RWPE1 (cell line): ENCODE measurements around the gene KDM1A.

Source experiments
- CTCF ChIA-PET: fragments of 350-600 bp; sonication (Branson Sonifier 250); formaldehyde crosslinking; extraction: SDS; loops from one replicate; lab custom pipeline; 2021; lab: Yijun Ruan, JAX
- POLR2A ChIA-PET: fragments of 400-600 bp; formaldehyde crosslinking; extraction: SDS; loops from one replicate; lab custom pipeline; 2020; ENCODE audit warnings: antibody characterized with exemption; ENCODE audit not compliant: low non-redundant PET; lab: Yijun Ruan, JAX
- DNase-seq: peaks from one replicate; pipeline ENCODE4 v3.0.0; 2012; ENCODE audit warnings: low spot score
- H3K27ac ChIP-seq: fragments of 450-650 bp; 2 replicates; pipeline ENCODE4 v1.5.1; 2017
- TF ChIP-seq, protein P1 (sequence below): fragments of 450-650 bp; conservative IDR thresholded peaks from 2 replicates; pipeline ENCODE4 v1.5.1; 2017; ENCODE audit warnings: low read depth, mild to moderate bottlenecking

Gene KDM1A

DNA sequence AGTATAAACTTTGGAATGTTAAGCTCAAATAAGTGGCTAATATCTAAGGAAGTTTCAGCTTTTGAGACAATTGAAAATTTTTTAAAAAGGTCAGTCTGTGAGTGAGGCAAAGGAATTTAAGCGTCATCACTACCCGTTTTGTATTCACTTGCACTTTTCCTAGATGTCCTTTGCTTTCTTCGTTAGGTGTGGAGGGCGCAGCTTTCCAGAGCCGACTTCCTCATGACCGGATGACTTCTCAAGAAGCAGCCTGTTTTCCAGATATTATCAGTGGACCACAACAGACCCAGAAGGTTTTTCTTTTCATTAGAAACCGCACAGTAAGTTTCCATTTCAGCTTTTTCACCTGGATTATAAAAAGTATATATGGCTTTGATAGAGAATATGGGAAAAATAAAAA lies 30.9 kb downstream of the KDM1A start:
- TF ChIP-seq, protein P1, sequence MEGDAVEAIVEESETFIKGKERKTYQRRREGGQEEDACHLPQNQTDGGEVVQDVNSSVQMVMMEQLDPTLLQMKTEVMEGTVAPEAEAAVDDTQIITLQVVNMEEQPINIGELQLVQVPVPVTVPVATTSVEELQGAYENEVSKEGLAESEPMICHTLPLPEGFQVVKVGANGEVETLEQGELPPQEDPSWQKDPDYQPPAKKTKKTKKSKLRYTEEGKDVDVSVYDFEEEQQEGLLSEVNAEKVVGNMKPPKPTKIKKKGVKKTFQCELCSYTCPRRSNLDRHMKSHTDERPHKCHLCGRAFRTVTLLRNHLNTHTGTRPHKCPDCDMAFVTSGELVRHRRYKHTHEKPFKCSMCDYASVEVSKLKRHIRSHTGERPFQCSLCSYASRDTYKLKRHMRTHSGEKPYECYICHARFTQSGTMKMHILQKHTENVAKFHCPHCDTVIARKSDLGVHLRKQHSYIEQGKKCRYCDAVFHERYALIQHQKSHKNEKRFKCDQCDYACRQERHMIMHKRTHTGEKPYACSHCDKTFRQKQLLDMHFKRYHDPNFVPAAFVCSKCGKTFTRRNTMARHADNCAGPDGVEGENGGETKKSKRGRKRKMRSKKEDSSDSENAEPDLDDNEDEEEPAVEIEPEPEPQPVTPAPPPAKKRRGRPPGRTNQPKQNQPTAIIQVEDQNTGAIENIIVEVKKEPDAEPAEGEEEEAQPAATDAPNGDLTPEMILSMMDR: no peak
- ChIA-PET CTCF (interaction anchor here (0.6 to 2.4 kb wide), 2 partner anchors 9 to 40 kb away, joined by 3 to 10 read pairs; no protein-coding TSS in a partner anchor), POLR2A (no interaction called here)
- H3K27ac ChIP-seq: no peak overlapping the region
- no peak for DNase-seq

DNA sequence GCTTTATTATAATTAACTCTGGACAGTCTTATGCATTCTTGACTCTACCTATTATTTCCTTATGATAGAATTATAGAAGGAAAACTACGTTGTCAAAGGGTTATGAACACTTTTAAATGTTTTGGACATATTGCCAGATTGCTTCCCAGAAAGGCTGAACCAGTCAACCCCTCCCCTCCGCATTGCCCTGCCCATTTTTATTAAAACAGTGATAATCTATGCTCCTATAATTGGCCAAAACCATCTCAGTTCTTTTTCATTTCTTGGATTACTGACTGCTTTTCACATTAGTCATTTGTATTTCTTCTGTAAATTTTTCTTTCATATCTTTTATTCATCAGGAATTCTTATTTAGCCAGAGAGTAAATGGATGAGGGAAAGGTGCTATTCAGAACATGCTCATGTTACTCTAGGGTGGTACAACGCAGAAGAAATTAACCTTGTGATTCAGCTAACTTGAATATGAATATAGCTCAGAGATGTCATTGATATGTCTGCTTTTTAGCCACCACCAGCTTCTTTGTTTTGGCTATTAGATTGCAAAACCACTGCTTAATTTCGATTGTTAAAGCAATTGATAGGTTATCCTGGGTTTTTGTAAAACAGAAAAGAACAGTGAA lies 32.1 kb downstream of the KDM1A start:
- CTCF ChIA-PET: interaction anchor here (0.6 kb wide), 1 partner anchor 606 kb away, joined by 3 read pairs; no protein-coding TSS in a partner anchor
- no peak for DNase-seq
- no peak overlapping the region for H3K27ac ChIP-seq
- POLR2A ChIA-PET: no interaction called here
- TF ChIP-seq, protein P1: no peak

DNA sequence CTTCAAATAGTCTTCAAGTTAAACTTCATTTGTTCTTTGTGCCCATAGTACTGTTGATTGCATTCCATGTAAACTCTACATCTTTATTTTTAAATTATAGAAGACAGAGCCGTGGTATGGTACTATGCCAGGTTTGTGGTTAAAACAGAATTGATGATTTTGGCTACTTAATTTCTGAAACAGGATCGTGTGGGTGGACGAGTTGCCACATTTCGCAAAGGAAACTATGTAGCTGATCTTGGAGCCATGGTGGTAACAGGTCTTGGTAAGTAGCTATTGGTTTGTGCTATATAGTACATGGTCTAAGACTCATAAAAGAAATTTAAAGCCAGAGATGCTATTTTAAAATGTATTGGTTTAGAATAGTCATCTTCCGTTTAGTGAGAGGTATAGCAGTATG lies 38.0 kb downstream of the KDM1A start:
- DNase-seq: no peak
- no peak overlapping the region for H3K27ac ChIP-seq
- ChIA-PET CTCF (no interaction called here), POLR2A (no interaction called here)
- TF ChIP-seq, protein P1: no peak

DNA sequence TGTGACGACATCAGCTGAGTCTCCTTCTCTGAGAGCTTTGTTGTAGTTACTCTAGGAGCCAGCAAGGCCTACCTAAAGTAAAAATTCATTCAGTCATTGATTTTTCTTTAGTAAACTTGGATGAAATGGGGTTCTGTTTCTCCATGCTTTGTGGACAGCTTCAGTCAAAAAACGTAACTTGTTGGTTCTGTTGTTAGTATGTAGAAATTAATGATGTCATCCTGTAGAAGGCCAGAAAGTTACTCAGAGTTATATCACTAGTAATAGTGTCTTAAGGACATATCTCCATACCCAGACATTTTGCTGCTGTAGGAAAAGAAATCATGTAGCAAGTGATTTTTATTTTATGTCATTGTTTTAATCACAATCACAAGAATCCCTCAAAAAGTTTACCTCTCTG lies 43.0 kb downstream of the KDM1A start:
- H3K27ac ChIP-seq: no peak overlapping the region
- POLR2A ChIA-PET: no interaction called here
- DNase-seq: no peak
- CTCF ChIA-PET: interaction anchor here (0.7 to 1.1 kb wide), 2 partner anchors 8 to 122 kb away, joined by 3 read pairs; no protein-coding TSS in a partner anchor
- TF ChIP-seq, protein P1: no peak

DNA sequence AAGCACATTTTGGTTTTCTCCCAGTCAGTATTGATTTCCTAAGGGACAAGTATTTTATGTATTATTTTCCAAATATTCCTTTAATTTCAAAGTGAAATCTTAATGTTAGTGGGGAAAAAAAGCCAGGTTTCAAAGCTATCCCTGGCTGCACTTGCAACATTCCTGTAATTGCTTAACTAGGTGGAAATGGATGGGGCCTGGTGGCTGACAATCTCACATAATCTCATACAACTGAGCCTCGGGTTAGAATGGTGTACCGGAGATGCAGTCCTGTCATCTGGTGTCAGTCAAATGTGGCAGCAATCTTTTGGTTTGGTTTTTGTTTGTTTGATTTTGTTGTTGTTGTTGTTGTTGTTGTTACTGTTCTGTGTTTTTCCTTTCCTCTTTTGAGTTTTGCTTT lies 46.1 kb downstream of the KDM1A start:
- CTCF ChIA-PET: no interaction called here

DNA sequence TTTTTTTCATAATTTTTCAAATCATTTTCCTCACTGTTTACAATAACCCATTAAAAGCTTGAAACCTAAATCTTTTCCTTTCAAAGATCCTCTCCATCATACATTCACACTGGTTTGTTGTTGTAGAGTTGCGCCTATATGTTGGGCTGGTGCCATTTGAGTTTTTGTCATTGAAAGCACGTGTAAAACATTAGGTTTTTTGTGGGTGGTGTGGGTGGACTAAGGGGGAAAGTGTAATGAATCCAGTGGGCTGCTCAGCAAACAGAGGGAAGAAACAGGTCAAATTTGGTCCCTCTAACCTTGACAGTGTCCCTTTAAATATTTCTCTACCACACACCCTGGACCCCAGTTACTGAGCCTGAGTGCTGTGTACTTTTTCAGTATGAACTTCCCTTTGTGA lies 46.8 kb downstream of the KDM1A start:
- ChIA-PET POLR2A (interaction anchor here (0.5 kb wide), 1 partner anchor 278 kb away, joined by 3 read pairs; the partner anchor contains the start of gene HNRNPR), CTCF (no interaction called here)
- no peak overlapping the region for H3K27ac ChIP-seq
- TF ChIP-seq, protein P1: no peak
- no peak for DNase-seq

More for the DNA sequence above, 46.1 kb downstream of the KDM1A start:
- H3K27ac ChIP-seq: no peak overlapping the region
- POLR2A ChIA-PET: no interaction called here
- TF ChIP-seq, protein P1: no peak
- DNase-seq: no peak
